H1 (cell line): ENCODE data around the gene INPP4B. TPM values are rescaled to one million over a fixed set of nuclear protein-coding genes. Genes with fewer than 3 reads are reported as not detected.

Experiments used
- CTCF ChIA-PET: fragments of 300-600 bp; sonication (Branson Sonifier 250); formaldehyde crosslinking; loops from one replicate; lab custom pipeline; 2021; ENCODE audit not compliant: partially characterized antibody; lab: Charles Lee
- POLR2A ChIA-PET: fragments of 300-600 bp; sonication (Branson Sonifier 250); formaldehyde crosslinking; loops from one replicate; lab custom pipeline; 2021; ENCODE audit warnings: inconsistent platforms; ENCODE audit not compliant: partially characterized antibody; lab: Charles Lee
- DNase-seq, 2 experiments: peaks; one replicate each; pipeline versions ENCODE4 v3.0.0 to v3.0.0-alpha.2; 2010 to 2022; ENCODE audit warnings: low spot score in 2 of 2, low read depth in 1 of 2, mixed read lengths in 1 of 2
- FAIRE-seq: peaks from 2 replicates; lab custom pipeline; 2011; peaks lifted over from hg19 to GRCh38; lab: Jason Lieb, UNC
- H2AFZ ChIP-seq: 2 replicates; pipeline ENCODE4 v1.8.1; 2012; ENCODE audit warnings: low read length, inconsistent platforms
- H2AK5ac ChIP-seq: 2 replicates; pipeline ENCODE4 v1.6.1; 2013; ENCODE audit warnings: low read depth, low read length
- H2BK120ac ChIP-seq: replicated peaks from 2 replicates; pipeline ENCODE3; 2013; ENCODE audit warnings: low read depth, low read length, inconsistent platforms
- H2BK12ac ChIP-seq: 2 replicates; pipeline ENCODE4 v1.6.1; 2013; ENCODE audit warnings: low read depth, low read length
- H2BK15ac ChIP-seq: 2 replicates; pipeline ENCODE4 v1.6.1; 2013; ENCODE audit warnings: low read length
- H2BK20ac ChIP-seq: 2 replicates; pipeline ENCODE4 v1.6.1; 2013; ENCODE audit warnings: low read length
- H2BK5ac ChIP-seq: 2 replicates; pipeline ENCODE4 v1.6.1; 2013; ENCODE audit warnings: low read depth, low read length
- H3K14ac ChIP-seq: 2 replicates; pipeline ENCODE4 v1.6.1; 2013; ENCODE audit warnings: inconsistent platforms; ENCODE audit not compliant: insufficient read length
- H3K18ac ChIP-seq: 2 replicates; pipeline ENCODE4 v1.6.1; 2013; ENCODE audit warnings: low read length; ENCODE audit errors: extremely low read depth
- H3K23ac ChIP-seq: 2 replicates; pipeline ENCODE4 v1.6.1; 2013; ENCODE audit warnings: inconsistent platforms; ENCODE audit not compliant: insufficient read length
- H3K23me2 ChIP-seq: 2 replicates; pipeline ENCODE4 v1.6.1; 2013; ENCODE audit warnings: low read depth, low read length
- H3K27ac ChIP-seq: 2 replicates; pipeline ENCODE4 v1.6.1; 2011; ENCODE audit warnings: low read depth, low read length, inconsistent platforms
- H3K27me3 ChIP-seq, 4 experiments: replicated peaks in 1 of 4; 1 replicate in 1 of 4; 2 replicates in 3 of 4; pipeline versions ENCODE4 v1.6.1 to v1.8.1; 2011 to 2013; ENCODE audit warnings: low read length in 3 of 4, mild to moderate bottlenecking in 3 of 4, inconsistent platforms in 2 of 4, mixed read lengths in 2 of 4, moderate library complexity in 1 of 4; ENCODE audit not compliant: control insufficient read depth in 3 of 4, insufficient read depth in 3 of 4; ENCODE audit errors: extremely low read depth in 1 of 4
- H3K36me3 ChIP-seq, 4 experiments: 2 replicates each; pipeline versions ENCODE4 v1.6.1 to v1.8.1; 2011 to 2013; ENCODE audit warnings: mild to moderate bottlenecking in 4 of 4, low read length in 3 of 4, moderate library complexity in 2 of 4, control low read depth in 1 of 4, inconsistent platforms in 1 of 4; ENCODE audit not compliant: insufficient read depth in 4 of 4, control insufficient read depth in 2 of 4
- H3K4ac ChIP-seq: replicated peaks from 2 replicates; pipeline ENCODE3; 2013; ENCODE audit warnings: low read length, low read depth, mixed read lengths, inconsistent platforms; ENCODE audit not compliant: insufficient read length
- H3K4me1 ChIP-seq, 4 experiments: replicated peaks in 1 of 4; 1 replicate in 1 of 4; 2 replicates in 3 of 4; pipeline versions ENCODE4 v1.6.1 to v1.8.1; 2011 to 2013; ENCODE audit warnings: low read length in 3 of 4, inconsistent platforms in 2 of 4, mixed read lengths in 1 of 4; ENCODE audit not compliant: insufficient read depth in 4 of 4, control insufficient read depth in 3 of 4
- H3K4me2 ChIP-seq, 2 experiments: 2 replicates each; pipeline versions ENCODE4 v1.6.1 to v1.8.1; 2011 to 2013; ENCODE audit warnings: low read depth in 2 of 2, low read length in 2 of 2, control low read depth in 1 of 2, inconsistent platforms in 1 of 2, mild to moderate bottlenecking in 1 of 2; ENCODE audit not compliant: insufficient read depth in 1 of 2
- H3K4me3 ChIP-seq, 4 experiments: fragments of 200-600, 300-600 bp in 1 of 4; sonication (generic), shearing (Covaris generic), sonication (Bioruptor Twin) in 1 of 4; 2 replicates each; pipeline versions ENCODE4 v1.5.1 to v1.8.1; 2011 to 2016; ENCODE audit warnings: low read length in 4 of 4, low read depth in 3 of 4, control low read depth in 2 of 4, inconsistent platforms in 2 of 4, mild to moderate bottlenecking in 2 of 4, mixed read lengths in 1 of 4, moderate library complexity in 1 of 4; ENCODE audit not compliant: insufficient read depth in 2 of 4; ENCODE audit errors: extremely low read depth in 1 of 4
- H3K56ac ChIP-seq: replicated peaks from 2 replicates; pipeline ENCODE3; 2013; ENCODE audit warnings: low read depth, mild to moderate bottlenecking, mixed read lengths, low read length, inconsistent platforms; ENCODE audit not compliant: insufficient read length
- H3K79me1 ChIP-seq: 2 replicates; pipeline ENCODE4 v1.6.1; 2013; ENCODE audit warnings: low read depth, low read length, control low read depth
- H3K79me2 ChIP-seq, 2 experiments: 2 replicates each; pipeline versions ENCODE4 v1.6.1 to v1.8.1; 2012 to 2013; ENCODE audit warnings: low read length in 2 of 2, mild to moderate bottlenecking in 2 of 2, inconsistent platforms in 1 of 2; ENCODE audit not compliant: insufficient read depth in 2 of 2, control insufficient read depth in 1 of 2
- H3K9ac ChIP-seq, 4 experiments: replicated peaks in 1 of 4; 1 replicate in 1 of 4; 2 replicates in 3 of 4; pipeline versions ENCODE4 v1.6.1 to v1.8.1; 2011 to 2013; ENCODE audit warnings: low read depth in 3 of 4, low read length in 3 of 4, control low read depth in 2 of 4, mild to moderate bottlenecking in 2 of 4, moderate library complexity in 2 of 4, inconsistent platforms in 1 of 4; ENCODE audit errors: extremely low read depth in 1 of 4
- H3K9me3 ChIP-seq, 2 experiments: 2 replicates each; pipeline versions ENCODE4 v1.6.1 to v1.8.1; 2012 to 2013; ENCODE audit warnings: mild to moderate bottlenecking in 2 of 2, moderate library complexity in 2 of 2, control low read depth in 1 of 2, inconsistent platforms in 1 of 2, low read depth in 1 of 2, low read length in 1 of 2, mixed read lengths in 1 of 2; ENCODE audit not compliant: insufficient read depth in 2 of 2
- H4K20me1 ChIP-seq, 2 experiments: replicated peaks in 1 of 2; 2 replicates each; pipeline versions ENCODE3 to v1.8.1; 2011 to 2013; ENCODE audit warnings: inconsistent platforms in 2 of 2, low read length in 2 of 2, mild to moderate bottlenecking in 1 of 2; ENCODE audit not compliant: insufficient read depth in 2 of 2, control insufficient read depth in 1 of 2
- H4K5ac ChIP-seq: 2 replicates; pipeline ENCODE4 v1.6.1; 2013; ENCODE audit warnings: low read length, low read depth, mixed read lengths, inconsistent platforms; ENCODE audit not compliant: insufficient read length
- H4K8ac ChIP-seq: 2 replicates; pipeline ENCODE4 v1.8.0; 2013; ENCODE audit warnings: mild to moderate bottlenecking, moderate library complexity, low read length, inconsistent platforms; ENCODE audit not compliant: insufficient read depth; ENCODE audit errors: extremely low read depth
- H4K91ac ChIP-seq: replicated peaks from 2 replicates; pipeline ENCODE3; 2013; ENCODE audit warnings: low read length, mixed read lengths, inconsistent platforms; ENCODE audit not compliant: insufficient read length
- CTBP2 ChIP-seq: IDR thresholded peaks from 2 replicates; pipeline ENCODE4 v1.7.0; 2011; ENCODE audit warnings: borderline replicate concordance, mild to moderate bottlenecking, moderate library complexity, mixed read lengths, low read length; ENCODE audit not compliant: insufficient read depth, insufficient read length
- CTCF ChIP-seq, 3 experiments: IDR thresholded peaks; 1 replicate in 2 of 3; 2 replicates in 1 of 3; pipeline versions ENCODE4 v1.5.1 to v1.6.1; 2011; ENCODE audit warnings: low read length in 3 of 3, mild to moderate bottlenecking in 3 of 3, inconsistent platforms in 2 of 3, low read depth in 1 of 3, moderate library complexity in 1 of 3; ENCODE audit not compliant: insufficient read depth in 1 of 3; ENCODE audit errors: control extremely low read depth in 1 of 3
- GABPA ChIP-seq: IDR thresholded peaks from 2 replicates; pipeline ENCODE4 v1.6.1; 2011; ENCODE audit warnings: mild to moderate bottlenecking, low read length, moderate library complexity, borderline replicate concordance; ENCODE audit not compliant: insufficient read depth
- HDAC2 ChIP-seq, 2 experiments: fragments of 300-600 bp in 1 of 2; sonication (generic) in 1 of 2; IDR thresholded peaks; 2 replicates each; pipeline ENCODE4 v1.6.1; 2011 to 2012; ENCODE audit warnings: low read depth in 2 of 2, low read length in 2 of 2, mild to moderate bottlenecking in 2 of 2, moderate library complexity in 2 of 2, borderline replicate concordance in 1 of 2, inconsistent platforms in 1 of 2
- NANOG ChIP-seq: IDR thresholded peaks from 2 replicates; pipeline ENCODE4 v1.6.1; 2011; ENCODE audit warnings: low read length, low read depth, mild to moderate bottlenecking, inconsistent platforms; ENCODE audit not compliant: insufficient read depth, poor library complexity, severe bottlenecking
- RNF2 ChIP-seq: fragments of 200-900, 300-1000 bp; sonication (generic); IDR thresholded peaks from 2 replicates; pipeline ENCODE4 v1.7.1; 2016; ENCODE audit warnings: borderline replicate concordance, low read depth, mild to moderate bottlenecking, antibody characterized with exemption, low read length; ENCODE audit not compliant: poor library complexity, severe bottlenecking; ENCODE audit errors: missing control alignments
- RXRA ChIP-seq: IDR thresholded peaks from 2 replicates; pipeline ENCODE4 v1.6.1; 2011; ENCODE audit warnings: low read depth, mild to moderate bottlenecking, low read length, moderate library complexity; ENCODE audit not compliant: insufficient read depth
- SP4 ChIP-seq: IDR thresholded peaks from 2 replicates; pipeline ENCODE4 v1.6.1; 2012; ENCODE audit warnings: low read length, inconsistent platforms
- SUZ12 ChIP-seq: fragments of 200-600 bp; sonication (generic); IDR thresholded peaks from 2 replicates; pipeline ENCODE4 v1.6.1; 2012; ENCODE audit warnings: mild to moderate bottlenecking, inconsistent platforms, low read length, moderate library complexity, mixed read lengths
- WGBS, 2 experiments: shearing (Covaris generic) in 1 of 2; methylation state at CpG; one replicate each; pipeline versions ENCODE4 v1.1.6 to v1.1.7; 2013 to 2015; ENCODE audit warnings: low lambda C conversion rate in 2 of 2, mixed read lengths in 2 of 2, inconsistent platforms in 1 of 2, low coverage in 1 of 2, missing lambda C conversion rate in 1 of 2; ENCODE audit not compliant: insufficient replicate concordance in 2 of 2, insufficient coverage in 1 of 2, insufficient read length in 1 of 2; ENCODE audit errors: extremely low coverage in 1 of 2, missing lambda C conversion rate in 1 of 2; 5-methylcytosine and 5-hydroxymethylcytosine counted together
- polyA plus RNA-seq, 7 experiments: library from polyadenylated mRNA; depleted of rRNA in 3 of 7; stranded (reverse) in 5 of 7; unstranded in 2 of 7; fragments of >200 nt in 5 of 7; fragments of 200-250 nt in 2 of 7; gene quantifications; 1 replicate in 5 of 7; 2 replicates in 1 of 7; 4 replicates in 1 of 7; pipeline versions ENCODE4 v1.2.1 to v1.2.3, GENCODE V29; 2011 to 2013; ENCODE audit warnings: missing spikeins in 2 of 7, mixed read lengths in 2 of 7
- total RNA-seq: library from RNA; stranded (reverse); fragmentation: NEBNext Ultra II Directional; extraction: Animal tissue kit (Norgen Biotek cat#: 25700); gene quantifications from 2 replicates; pipeline ENCODE4 v1.2.1, GENCODE V29; 2021
- TF ChIP-seq, protein P1 (sequence below): IDR thresholded peaks from 2 replicates; pipeline ENCODE4 v1.6.1; 2012; ENCODE audit warnings: inconsistent platforms

The INPP4B gene
- total and polyA plus RNA-seq, 2 of the 8 experiments (the other 6 are each of a cell fraction or from before 2014, with no cell fraction given), result 0.11 to 0.54 TPM

DNA sequence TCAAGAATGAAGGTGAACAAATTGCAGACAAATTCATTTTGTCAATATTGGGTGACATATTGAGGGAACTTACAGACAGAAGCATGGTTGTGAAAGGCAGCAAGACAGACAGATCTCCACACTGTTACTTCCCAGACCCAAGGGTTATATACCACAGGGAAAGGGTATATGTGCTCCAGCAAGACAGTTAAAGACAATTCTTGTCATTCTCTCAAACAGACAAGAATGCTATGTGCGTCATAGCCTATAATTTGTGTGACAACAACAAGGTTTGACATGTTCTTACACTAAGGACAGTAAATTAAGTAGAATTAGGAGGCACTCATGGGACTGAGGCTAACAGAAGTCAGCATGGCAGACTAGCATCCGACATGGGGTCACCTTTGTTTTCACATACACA lies 214.3 kb downstream of the INPP4B start:
- CTCF ChIA-PET, result no interaction called here
- POLR2A ChIA-PET, result no interaction called here
- no peak for TF ChIP-seq RNF2
- TF ChIP-seq, protein P1, sequence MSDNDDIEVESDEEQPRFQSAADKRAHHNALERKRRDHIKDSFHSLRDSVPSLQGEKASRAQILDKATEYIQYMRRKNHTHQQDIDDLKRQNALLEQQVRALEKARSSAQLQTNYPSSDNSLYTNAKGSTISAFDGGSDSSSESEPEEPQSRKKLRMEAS, result no peak
- no peak for TF ChIP-seq HDAC2 (IDR thresholded peaks at IDR 0.05; ENCODE audit: borderline replicate concordance in 1 of 2, low read depth in 2 of 2, low read length in 2 of 2)
- TF ChIP-seq SP4, result no peak
- no peak for TF ChIP-seq SUZ12
- no peak for TF ChIP-seq RXRA
- TF ChIP-seq CTCF (IDR thresholded peaks at IDR 0.05; ENCODE audit: control extremely low read depth in 1 of 3, insufficient read depth in 1 of 3, low read depth in 1 of 3, low read length in 3 of 3), result no peak
- no peak for TF ChIP-seq CTBP2
- no peak for TF ChIP-seq NANOG
- TF ChIP-seq GABPA, result no peak

More for the DNA sequence above, 214.3 kb downstream of the INPP4B start:
- Histone ChIP-seq H4K20me1 (no peaks in the 10 kb centered on the region), H3K4ac (no peak overlapping the region), H3K23me2 (no peaks in the 10 kb centered on the region), H3K79me2 (no peaks in the 10 kb centered on the region), H4K5ac (no peak overlapping the region), H2AK5ac (no peak overlapping the region), H3K36me3 (no peaks in the 10 kb centered on the region), H3K4me2 (no peak overlapping the region), H3K14ac (no peak overlapping the region), H3K9ac (no peak overlapping the region), H3K27me3 (no peaks in the 10 kb centered on the region), H3K4me1 (no peaks in the 10 kb centered on the region), H3K18ac (no peak overlapping the region), H3K23ac (no peak overlapping the region), H4K91ac (no peak overlapping the region), H2BK120ac (no peak overlapping the region), H3K27ac (no peak overlapping the region), H4K8ac (no peak overlapping the region), H2BK12ac (no peak overlapping the region), H2BK15ac (no peak overlapping the region), H2AFZ (peak overlapping the region; percentile 41; the same call in 1 of the 2 replicates), H3K4me3 (no peak overlapping the region), H2BK20ac (no peak overlapping the region), H3K79me1 (no peaks in the 10 kb centered on the region), H3K56ac (no peak overlapping the region), H2BK5ac (no peak overlapping the region), H3K9me3 (no peaks in the 10 kb centered on the region)
- no peak for FAIRE-seq
- DNase-seq, result no peak
- WGBS, 2 experiments, result 93% methylated on average over 2 of the region's 2 CpGs; no CpG with 5 or more reads in 1 of the 2 experiments
